Subcutaneous adipose tissue (tissue), 4 donors: Measurements from ENCODE around the gene PPARD. TPM values are rescaled to one million over a fixed set of nuclear protein-coding genes. Genes with fewer than 3 reads are reported as not detected.

Source experiments
- total RNA-seq, 4 donors: library from RNA; depleted of rRNA; stranded (reverse); fragments of >200 nt; gene quantifications; one replicate each; pipeline ENCODE4 v1.1.0, GENCODE V29; 2016
- TF ChIP-seq, protein P1 (sequence below): fragments of 450-650 bp; IDR thresholded peaks from one replicate; pipeline ENCODE4 v1.5.1; 2016; ENCODE audit warnings: low read depth, mild to moderate bottlenecking, control low read depth, antibody characterized with exemption, moderate library complexity

PPARD gene
- total RNA-seq, 4 donors from 2014 or later: 6.1 to 17.3 (median 7.0) TPM

DNA sequence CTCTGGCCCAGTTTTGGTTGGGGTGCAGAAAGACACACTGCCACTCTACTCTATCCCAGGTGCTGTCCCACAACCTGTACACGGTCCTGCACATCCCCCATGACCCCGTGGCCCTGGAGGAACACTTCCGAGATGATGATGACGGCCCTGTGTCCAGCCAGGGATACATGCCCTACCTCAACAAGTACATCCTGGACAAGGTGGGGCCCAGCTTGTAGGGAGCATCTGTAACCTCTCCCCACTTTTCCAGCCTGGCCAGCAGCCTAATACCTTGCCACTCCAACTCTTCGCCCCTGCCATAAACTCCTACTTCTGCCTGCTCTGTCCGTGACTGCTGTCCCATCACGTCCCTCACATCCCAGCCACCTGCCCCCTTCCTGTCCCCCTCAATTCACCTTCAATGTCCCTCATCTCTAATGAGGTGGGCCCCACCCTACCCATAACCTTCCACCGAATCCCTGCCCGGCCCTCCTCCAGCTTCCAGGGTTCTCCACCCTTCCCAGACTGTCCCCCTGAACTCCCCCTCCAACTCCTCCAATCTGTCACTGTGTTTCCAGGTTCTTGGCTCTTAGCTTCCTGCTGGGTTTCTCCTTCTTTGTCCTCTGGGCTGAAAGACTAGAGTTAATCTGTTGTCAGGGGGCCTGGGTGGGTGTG is 32.6 kb upstream of the PPARD start:
- TF ChIP-seq, protein P1, sequence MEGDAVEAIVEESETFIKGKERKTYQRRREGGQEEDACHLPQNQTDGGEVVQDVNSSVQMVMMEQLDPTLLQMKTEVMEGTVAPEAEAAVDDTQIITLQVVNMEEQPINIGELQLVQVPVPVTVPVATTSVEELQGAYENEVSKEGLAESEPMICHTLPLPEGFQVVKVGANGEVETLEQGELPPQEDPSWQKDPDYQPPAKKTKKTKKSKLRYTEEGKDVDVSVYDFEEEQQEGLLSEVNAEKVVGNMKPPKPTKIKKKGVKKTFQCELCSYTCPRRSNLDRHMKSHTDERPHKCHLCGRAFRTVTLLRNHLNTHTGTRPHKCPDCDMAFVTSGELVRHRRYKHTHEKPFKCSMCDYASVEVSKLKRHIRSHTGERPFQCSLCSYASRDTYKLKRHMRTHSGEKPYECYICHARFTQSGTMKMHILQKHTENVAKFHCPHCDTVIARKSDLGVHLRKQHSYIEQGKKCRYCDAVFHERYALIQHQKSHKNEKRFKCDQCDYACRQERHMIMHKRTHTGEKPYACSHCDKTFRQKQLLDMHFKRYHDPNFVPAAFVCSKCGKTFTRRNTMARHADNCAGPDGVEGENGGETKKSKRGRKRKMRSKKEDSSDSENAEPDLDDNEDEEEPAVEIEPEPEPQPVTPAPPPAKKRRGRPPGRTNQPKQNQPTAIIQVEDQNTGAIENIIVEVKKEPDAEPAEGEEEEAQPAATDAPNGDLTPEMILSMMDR: no peak

GRCh38 chr6:35310265-35310831 is 32.0 kb upstream of the PPARD start:
- TF ChIP-seq, protein P1: no peak

DNA sequence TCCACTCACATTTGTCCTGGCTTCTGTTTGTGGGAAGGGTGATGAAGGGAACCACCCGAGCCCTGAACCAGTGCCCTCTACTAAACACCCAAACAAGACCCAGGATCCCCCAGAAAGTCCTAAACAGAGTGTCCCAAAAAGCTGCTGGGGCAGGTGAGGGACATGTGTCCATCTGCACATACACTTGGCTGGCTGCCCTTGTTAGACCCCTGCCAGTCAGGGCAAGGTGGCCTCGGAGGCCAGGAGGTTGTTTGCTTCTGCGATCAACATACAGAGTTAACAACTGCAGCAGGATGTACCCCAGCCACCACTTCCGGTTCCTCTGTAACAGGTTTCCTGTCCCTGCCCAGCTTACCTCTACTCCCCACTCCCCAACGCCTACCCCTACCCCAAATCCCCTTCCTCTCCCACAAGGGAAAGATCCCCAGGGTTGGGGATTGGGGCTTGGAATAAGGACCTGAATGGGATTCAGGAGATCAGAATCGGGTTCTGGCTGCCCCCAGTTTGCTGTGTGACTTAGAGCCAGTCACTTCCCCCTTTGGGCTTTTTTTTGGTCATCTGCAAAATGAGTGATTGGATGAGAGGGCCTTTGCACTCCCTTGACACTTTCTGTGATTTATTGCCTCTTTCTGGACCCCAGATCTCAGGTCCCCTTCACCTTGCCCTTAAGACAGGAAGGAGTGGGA is 30.8 kb upstream of the PPARD start:
- TF ChIP-seq, protein P1: no peak

- TF ChIP-seq, protein P1: no peak
These were observed 30.1 kb upstream of the PPARD start for GRCh38 chr6:35312076-35312800.

DNA sequence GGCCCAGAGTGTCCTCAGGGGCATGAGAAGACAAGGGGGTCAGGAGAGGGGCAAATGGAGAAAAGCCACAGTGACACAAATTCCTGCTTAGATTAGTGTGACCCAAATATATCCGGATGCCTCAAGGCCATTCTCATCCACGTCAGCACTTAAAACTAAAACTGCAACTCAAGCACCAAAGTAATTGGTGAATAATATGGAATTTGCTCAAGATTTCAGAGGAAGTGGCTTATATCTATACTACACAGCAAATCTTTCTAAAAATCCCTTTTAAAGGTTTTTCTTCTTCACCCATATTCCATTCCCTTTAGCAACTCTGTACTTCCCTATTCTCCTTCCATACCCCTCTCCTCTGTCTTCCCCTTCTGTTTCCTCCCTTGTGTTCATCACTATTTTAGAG is 29.6 kb upstream of the PPARD start:
- TF ChIP-seq, protein P1: no peak

- TF ChIP-seq, protein P1: no peak
These were observed 24.7 kb upstream of the PPARD start for GRCh38 chr6:35317483-35318195.
